Activated naive CD4-positive, alpha-beta T cell treated with anti-CD3 and anti-CD28 coated beads, Interleukin-2, amount 10 ng/mL, durations not matched to agents 7 days and 5 days (primary cell): Measurements from ENCODE around the gene ADAMTS14.
"Not testable (repeated sequence)": the region's sequence is repeated elsewhere in the genome, so short reads cannot be mapped to it uniquely, and the experiment has no call there.

ENCODE experiments used
- CTCF ChIA-PET: fragments of 350-600 bp; sonication (Branson Sonifier 250); formaldehyde crosslinking; loops from one replicate; lab custom pipeline; 2021; ENCODE audit warnings: antibody characterized with exemption; lab: Charles Lee
- DNase-seq: peaks from one replicate; pipeline ENCODE4 v3.0.0-alpha.2; 2020
- H3K27ac Mint-ChIP-seq: one replicate; pipeline ENCODE4 v1.8.0; 2021; ENCODE audit warnings: mild to moderate bottlenecking, moderate library complexity, mixed read lengths
- H3K27me3 Mint-ChIP-seq: one replicate; pipeline ENCODE4 v1.8.0; 2021; ENCODE audit warnings: mild to moderate bottlenecking, mixed read lengths
- H3K36me3 Mint-ChIP-seq: one replicate; pipeline ENCODE4 v1.8.0; 2021; ENCODE audit warnings: mixed read lengths
- H3K4me1 Mint-ChIP-seq: one replicate; pipeline ENCODE4 v1.8.0; 2021; ENCODE audit warnings: mixed read lengths
- H3K4me3 Mint-ChIP-seq: one replicate; pipeline ENCODE4 v1.8.0; 2021; ENCODE audit warnings: mild to moderate bottlenecking, moderate library complexity, mixed read lengths
- H3K9me3 Mint-ChIP-seq: one replicate; pipeline ENCODE4 v1.8.0; 2021; ENCODE audit warnings: mixed read lengths

The ADAMTS14 gene

GRCh38 chr10:70664702-70665195 lies 7.6 kb upstream of the ADAMTS14 start:
- H3K9me3 Mint-ChIP-seq: no peaks in the 10 kb centered on the region
- CTCF ChIA-PET: interaction anchor here (0.8 to 1.0 kb wide), 2 partner anchors 12 to 106 kb away, joined by 3 read pairs; no protein-coding TSS in a partner anchor
- H3K27me3 Mint-ChIP-seq: peaks cover 49% of the 10 kb centered on the region
- no peak for DNase-seq
- no peak overlapping the region for H3K27ac Mint-ChIP-seq
- H3K4me1 Mint-ChIP-seq: no peaks in the 10 kb centered on the region
- H3K4me3 Mint-ChIP-seq: no peak overlapping the region
- H3K36me3 Mint-ChIP-seq: no peaks in the 10 kb centered on the region

- H3K4me3 Mint-ChIP-seq: no peak overlapping the region
- H3K27me3 Mint-ChIP-seq: peaks cover 59% of the 10 kb centered on the region
- H3K36me3 Mint-ChIP-seq: no peaks in the 10 kb centered on the region
- no peaks in the 10 kb centered on the region for H3K9me3 Mint-ChIP-seq
- DNase-seq: no peak
- peaks cover 3% of the 10 kb centered on the region for H3K4me1 Mint-ChIP-seq
- H3K27ac Mint-ChIP-seq: no peak overlapping the region
- CTCF ChIA-PET: no interaction called here
Observed at GRCh38 chr10:70666960-70667798, 5.1 kb upstream of the ADAMTS14 start.

GRCh38 chr10:70667818-70668217 lies 4.5 kb upstream of the ADAMTS14 start:
- H3K27me3 Mint-ChIP-seq: peaks cover 57% of the 10 kb centered on the region
- H3K4me3 Mint-ChIP-seq, DNase-seq, H3K4me1 Mint-ChIP-seq, H3K36me3 Mint-ChIP-seq, H3K9me3 Mint-ChIP-seq, CTCF ChIA-PET, H3K27ac Mint-ChIP-seq: not testable (repeated sequence)

GRCh38 chr10:70668454-70668970 lies 3.8 kb upstream of the ADAMTS14 start:
- Mint-ChIP-seq H3K36me3 (no peaks in the 10 kb centered on the region), H3K27ac (no peak overlapping the region), H3K4me3 (no peak overlapping the region), H3K27me3 (peaks cover 64% of the 10 kb centered on the region), H3K9me3 (no peaks in the 10 kb centered on the region), H3K4me1 (peaks cover 9% of the 10 kb centered on the region)
- no peak for DNase-seq
- CTCF ChIA-PET: no interaction called here

GRCh38 chr10:70669015-70669414 lies 3.3 kb upstream of the ADAMTS14 start:
- CTCF ChIA-PET: no interaction called here
- H3K27ac Mint-ChIP-seq: no peak overlapping the region
- H3K36me3 Mint-ChIP-seq: no peaks in the 10 kb centered on the region
- peaks cover 69% of the 10 kb centered on the region for H3K27me3 Mint-ChIP-seq
- no peak for DNase-seq
- H3K4me1 Mint-ChIP-seq: peaks cover 9% of the 10 kb centered on the region
- H3K4me3 Mint-ChIP-seq: no peak overlapping the region
- H3K9me3 Mint-ChIP-seq: no peaks in the 10 kb centered on the region

GRCh38 chr10:70669732-70670317 lies 2.5 kb upstream of the ADAMTS14 start:
- peaks cover 9% of the 10 kb centered on the region for H3K4me1 Mint-ChIP-seq
- DNase-seq: no peak
- no peak overlapping the region for H3K4me3 Mint-ChIP-seq
- CTCF ChIA-PET: no interaction called here
- H3K9me3 Mint-ChIP-seq: no peaks in the 10 kb centered on the region
- no peaks in the 10 kb centered on the region for H3K36me3 Mint-ChIP-seq
- peaks cover 69% of the 10 kb centered on the region for H3K27me3 Mint-ChIP-seq
- no peak overlapping the region for H3K27ac Mint-ChIP-seq

GRCh38 chr10:70671619-70672164 lies 614 bp upstream of the ADAMTS14 start:
- CTCF ChIA-PET: no interaction called here
- Mint-ChIP-seq H3K4me1 (peaks cover 9% of the 10 kb centered on the region), H3K9me3 (no peaks in the 10 kb centered on the region), H3K36me3 (no peaks in the 10 kb centered on the region), H3K4me3 (no peak overlapping the region), H3K27ac (no peak overlapping the region), H3K27me3 (peaks cover 79% of the 10 kb centered on the region)
- DNase-seq: no peak

GRCh38 chr10:70673043-70673928 lies 980 bp downstream of the ADAMTS14 start:
- DNase-seq: no peak
- Mint-ChIP-seq H3K4me3 (peak overlapping the region; percentile 14), H3K27ac (no peak overlapping the region), H3K27me3 (peaks cover 71% of the 10 kb centered on the region), H3K36me3 (no peaks in the 10 kb centered on the region), H3K4me1 (peaks cover 9% of the 10 kb centered on the region), H3K9me3 (no peaks in the 10 kb centered on the region)
- CTCF ChIA-PET: interaction anchor here (3.0 kb wide), 1 partner anchor 114 kb away, joined by 9 read pairs; no protein-coding TSS in a partner anchor

GRCh38 chr10:70673929-70674559 lies 1.7 kb downstream of the ADAMTS14 start:
- peaks cover 67% of the 10 kb centered on the region for H3K27me3 Mint-ChIP-seq
- no peak for DNase-seq
- no peaks in the 10 kb centered on the region for H3K36me3 Mint-ChIP-seq
- H3K4me1 Mint-ChIP-seq: peaks cover 9% of the 10 kb centered on the region
- CTCF ChIA-PET: interaction anchor here (3.0 kb wide), 1 partner anchor 115 kb away, joined by 9 read pairs; no protein-coding TSS in a partner anchor
- no peak overlapping the region for H3K27ac Mint-ChIP-seq
- no peaks in the 10 kb centered on the region for H3K9me3 Mint-ChIP-seq
- no peak overlapping the region for H3K4me3 Mint-ChIP-seq

- Mint-ChIP-seq H3K27ac (no peak overlapping the region), H3K4me1 (peaks cover 9% of the 10 kb centered on the region), H3K27me3 (peaks cover 59% of the 10 kb centered on the region), H3K4me3 (no peak overlapping the region), H3K9me3 (no peaks in the 10 kb centered on the region), H3K36me3 (no peaks in the 10 kb centered on the region)
- CTCF ChIA-PET: interaction anchor here (3.0 kb wide), 1 partner anchor 116 kb away, joined by 9 read pairs; no protein-coding TSS in a partner anchor
- no peak for DNase-seq
Observed at GRCh38 chr10:70674560-70675495, 2.5 kb downstream of the ADAMTS14 start.

GRCh38 chr10:70675496-70676161 lies 3.3 kb downstream of the ADAMTS14 start:
- CTCF ChIA-PET: interaction anchor here (3.0 kb wide), 1 partner anchor 117 kb away, joined by 9 read pairs; no protein-coding TSS in a partner anchor

GRCh38 chr10:70676511-70676910 lies 4.2 kb downstream of the ADAMTS14 start:
- Mint-ChIP-seq H3K9me3 (no peaks in the 10 kb centered on the region), H3K4me3 (no peak overlapping the region), H3K36me3 (no peaks in the 10 kb centered on the region), H3K4me1 (peaks cover 9% of the 10 kb centered on the region), H3K27me3 (peaks cover 42% of the 10 kb centered on the region), H3K27ac (no peak overlapping the region)
- CTCF ChIA-PET: no interaction called here
- DNase-seq: no peak

More at GRCh38 chr10:70675496-70676161, 3.3 kb downstream of the ADAMTS14 start:
- DNase-seq: no peak
- Mint-ChIP-seq H3K4me3 (no peak overlapping the region), H3K27ac (no peak overlapping the region), H3K36me3 (no peaks in the 10 kb centered on the region), H3K4me1 (peaks cover 9% of the 10 kb centered on the region), H3K9me3 (no peaks in the 10 kb centered on the region), H3K27me3 (peaks cover 51% of the 10 kb centered on the region)
